Measurements from ENCODE around the gene ATG16L2.
"Not testable (repeated sequence)": the region's sequence is repeated elsewhere in the genome, so short reads cannot be mapped to it uniquely, and the experiment has no call there.

The ATG16L2 gene

GRCh38 chr11:72838691-72839305 is 24.6 kb downstream of the ATG16L2 start:
- peak overlapping the region; percentile 56 for H3K27ac ChIP-seq
- no peak for DNase-seq (ENCODE audit: low read depth, low spot score)

- no peak for DNase-seq (ENCODE audit: low read depth, low spot score)
- H3K27ac ChIP-seq = peak overlapping the region; percentile 3
These were observed 26.6 kb downstream of the ATG16L2 start for GRCh38 chr11:72840780-72841179.

- H3K27ac ChIP-seq = no peak overlapping the region
- no peak for DNase-seq (ENCODE audit: low read depth, low spot score)
These were observed 27.2 kb downstream of the ATG16L2 start for GRCh38 chr11:72841397-72841796.

GRCh38 chr11:72842126-72842525 is 27.9 kb downstream of the ATG16L2 start:
- H3K27ac ChIP-seq = no peak overlapping the region
- DNase-seq (ENCODE audit: low read depth, low spot score) = no peak

GRCh38 chr11:72842653-72843330 is 28.6 kb downstream of the ATG16L2 start:
- no peak overlapping the region for H3K27ac ChIP-seq
- DNase-seq (ENCODE audit: low read depth, low spot score) = no peak

- DNase-seq (ENCODE audit: low read depth, low spot score) = no peak
These were observed 30.1 kb downstream of the ATG16L2 start for GRCh38 chr11:72844356-72844755.

GRCh38 chr11:72848846-72849466 is 34.7 kb downstream of the ATG16L2 start:
- H3K27ac ChIP-seq = no peak overlapping the region
- DNase-seq (ENCODE audit: low read depth, low spot score) = no peak

More at GRCh38 chr11:72844356-72844755, 30.1 kb downstream of the ATG16L2 start:
- no peak overlapping the region for H3K27ac ChIP-seq

GRCh38 chr11:72850832-72851231 is 36.6 kb downstream of the ATG16L2 start:
- H3K27ac ChIP-seq = no peak overlapping the region
- no peak for DNase-seq (ENCODE audit: low read depth, low spot score)

GRCh38 chr11:72851726-72852125 is 37.5 kb downstream of the ATG16L2 start:
- no peak overlapping the region for H3K27ac ChIP-seq
- no peak for DNase-seq (ENCODE audit: low read depth, low spot score)

- DNase-seq (ENCODE audit: low read depth, low spot score) = no peak
- no peak overlapping the region for H3K27ac ChIP-seq
These were observed 41.9 kb downstream of the ATG16L2 start for GRCh38 chr11:72856065-72856464.

- DNase-seq (ENCODE audit: low read depth, low spot score) = no peak
- no peak overlapping the region for H3K27ac ChIP-seq
These were observed 42.5 kb downstream of the ATG16L2 start for GRCh38 chr11:72856551-72857345.

GRCh38 chr11:72858267-72858666 is 44.1 kb downstream of the ATG16L2 start:
- H3K27ac ChIP-seq; DNase-seq (ENCODE audit: low read depth, low spot score): not testable (repeated sequence)

GRCh38 chr11:72859126-72859525 is 44.9 kb downstream of the ATG16L2 start:
- H3K27ac ChIP-seq = no peak overlapping the region
- DNase-seq (ENCODE audit: low read depth, low spot score) = no peak

GRCh38 chr11:72860010-72860409 is 45.8 kb downstream of the ATG16L2 start:
- DNase-seq (ENCODE audit: low read depth, low spot score) = no peak
- no peak overlapping the region for H3K27ac ChIP-seq

GRCh38 chr11:72860592-72860991 is 46.4 kb downstream of the ATG16L2 start:
- DNase-seq (ENCODE audit: low read depth, low spot score) = no peak
- no peak overlapping the region for H3K27ac ChIP-seq

- H3K27ac ChIP-seq = no peak overlapping the region
- DNase-seq (ENCODE audit: low read depth, low spot score) = no peak
These were observed 48.9 kb downstream of the ATG16L2 start for GRCh38 chr11:72863091-72863490.

- H3K27ac ChIP-seq = no peak overlapping the region
- DNase-seq (ENCODE audit: low read depth, low spot score) = no peak
These were observed 49.7 kb downstream of the ATG16L2 start for GRCh38 chr11:72863916-72864315.

- no peak overlapping the region for H3K27ac ChIP-seq
- DNase-seq (ENCODE audit: low read depth, low spot score) = no peak
These were observed 50.8 kb downstream of the ATG16L2 start for GRCh38 chr11:72864702-72865655.

GRCh38 chr11:72867970-72868369 is 53.8 kb downstream of the ATG16L2 start:
- no peak overlapping the region for H3K27ac ChIP-seq

GRCh38 chr11:72869831-72870230 is 55.6 kb downstream of the ATG16L2 start:
- no peak for DNase-seq (ENCODE audit: low read depth, low spot score)
- no peak overlapping the region for H3K27ac ChIP-seq

More at GRCh38 chr11:72867970-72868369, 53.8 kb downstream of the ATG16L2 start:
- DNase-seq (ENCODE audit: low read depth, low spot score) = no peak

Measured in epithelial cell of prostate (primary cell).